HEK293 (cell line): ENCODE results near the gene ZNHIT2.

Experiments
- ATF2 ChIP-seq: fragments of 450-650 bp; formaldehyde crosslinking; IDR thresholded peaks from 2 replicates; pipeline ENCODE4 v1.5.1; 2016; ENCODE audit warnings: missing biosample characterization, missing genetic modification characterization, low read depth
- CTCF ChIP-seq: fragments of 450-650 bp; formaldehyde crosslinking; IDR thresholded peaks from 2 replicates; pipeline ENCODE4 v1.5.1; 2016; ENCODE audit warnings: missing biosample characterization, missing genetic modification characterization
- KLF10 ChIP-seq: fragments of 450-650 bp; IDR thresholded peaks from 2 replicates; pipeline ENCODE4 v1.5.1; 2018; ENCODE audit warnings: missing biosample characterization, mild to moderate bottlenecking, missing genetic modification characterization
- KLF9 ChIP-seq: fragments of 450-650 bp; formaldehyde crosslinking; IDR thresholded peaks from 2 replicates; pipeline ENCODE4 v1.5.1; 2016; ENCODE audit warnings: missing biosample characterization, missing genetic modification characterization, low read depth
- OVOL3 ChIP-seq: fragments of 450-650 bp; formaldehyde crosslinking; IDR thresholded peaks from 2 replicates; pipeline ENCODE4 v1.5.1; 2016; ENCODE audit warnings: missing biosample characterization, missing genetic modification characterization
- PBX3 ChIP-seq: sonication (generic); formaldehyde crosslinking; IDR thresholded peaks from 2 replicates; pipeline ENCODE4 v1.8.1; 2022; ENCODE audit warnings: mild to moderate bottlenecking, moderate library complexity, missing genetic modification reagents
- REST ChIP-seq: fragments of 450-650 bp; formaldehyde crosslinking; IDR thresholded peaks from 2 replicates; pipeline ENCODE4 v1.5.1; 2016; ENCODE audit warnings: missing biosample characterization, missing genetic modification characterization
- ZNF121 ChIP-seq: fragments of 450-650 bp; formaldehyde crosslinking; IDR thresholded peaks from 2 replicates; pipeline ENCODE4 v1.5.1; 2016; ENCODE audit warnings: missing biosample characterization, missing genetic modification characterization
- ZNF184 ChIP-seq: fragments of 450-650 bp; IDR thresholded peaks from 2 replicates; pipeline ENCODE4 v1.5.1; 2018; ENCODE audit warnings: missing biosample characterization, mild to moderate bottlenecking, missing genetic modification characterization
- ZNF362 ChIP-seq: fragments of 450-650 bp; formaldehyde crosslinking; IDR thresholded peaks from 2 replicates; pipeline ENCODE4 v1.5.1; 2016; ENCODE audit warnings: missing biosample characterization, missing genetic modification characterization

GRCh38 chr11:65148657-65149056 lies 31.2 kb upstream of the ZNHIT2 start:
- TF ChIP-seq ZNF184 (tag by site-specific recombination) (no peak), OVOL3 (tag by site-specific recombination) (no peak), PBX3 (CRISPR knock-in tag) (no peak), KLF9 (no peak), ZNF121 (tag by site-specific recombination) (no peak), REST (tag by site-specific recombination) (no peak), KLF10 (no peak), ATF2 (tag by site-specific recombination) (no peak), CTCF (no peak), ZNF362 (tag by site-specific recombination) (no peak)
